Activated naive CD4-positive, alpha-beta T cell (primary cell): ENCODE measurements around the gene HOXB3.
"Not testable (repeated sequence)": the region's sequence is repeated elsewhere in the genome, so short reads cannot be mapped to it uniquely, and the experiment has no call there.

ENCODE experiments used
- DNase-seq, 4 experiments: peaks; one replicate each; lab custom pipeline; 2025; lab: John Stamatoyannopoulos, UW

Gene HOXB3

GRCh38 chr17:48526608-48527546, 63.2 kb downstream of the HOXB3 start:
- no peak for DNase-seq

- no peak for DNase-seq
Observed at GRCh38 chr17:48523010-48523409, 67.0 kb downstream of the HOXB3 start.

GRCh38 chr17:48522031-48522653, 67.9 kb downstream of the HOXB3 start:
- no peak for DNase-seq

GRCh38 chr17:48520631-48521079, 69.4 kb downstream of the HOXB3 start:
- no peak for DNase-seq

GRCh38 chr17:48519427-48519826, 70.6 kb downstream of the HOXB3 start:
- DNase-seq, result no peak

GRCh38 chr17:48517478-48517877, 72.6 kb downstream of the HOXB3 start:
- no peak for DNase-seq

- DNase-seq, result no peak
Observed at GRCh38 chr17:48515925-48516900, 73.8 kb downstream of the HOXB3 start.

- DNase-seq, result no peak
Observed at GRCh38 chr17:48514477-48514876, 75.6 kb downstream of the HOXB3 start.

GRCh38 chr17:48513666-48514455, 76.2 kb downstream of the HOXB3 start:
- no peak for DNase-seq

- no peak for DNase-seq
Observed at GRCh38 chr17:48513097-48513496, 76.9 kb downstream of the HOXB3 start.

GRCh38 chr17:48510761-48511604, 79.1 kb downstream of the HOXB3 start:
- DNase-seq, result peak in 1 of 4 experiments; percentile 13

- no peak for DNase-seq
Observed at GRCh38 chr17:48510381-48510760, 79.7 kb downstream of the HOXB3 start.

- DNase-seq, result not testable (repeated sequence)
Observed at GRCh38 chr17:48509708-48510107, 80.3 kb downstream of the HOXB3 start.

- no peak for DNase-seq
Observed at GRCh38 chr17:48506246-48506645, 83.8 kb downstream of the HOXB3 start.

- no peak for DNase-seq
Observed at GRCh38 chr17:48505788-48506187, 84.3 kb downstream of the HOXB3 start.

- DNase-seq, result no peak
Observed at GRCh38 chr17:48504953-48505352, 85.1 kb downstream of the HOXB3 start.

- DNase-seq, result no peak
Observed at GRCh38 chr17:48503747-48504146, 86.3 kb downstream of the HOXB3 start.

- DNase-seq, result no peak
Observed at GRCh38 chr17:48502901-48503300, 87.1 kb downstream of the HOXB3 start.

GRCh38 chr17:48502312-48502711, 87.7 kb downstream of the HOXB3 start:
- no peak for DNase-seq
